Sciatic nerve (tissue), 2 donors: Measurements from ENCODE around the gene SCFD2. TPM values are rescaled to one million over a fixed set of nuclear protein-coding genes. Genes with fewer than 3 reads are reported as not detected.
"Not testable (repeated sequence)": the region's sequence is repeated elsewhere in the genome, so short reads cannot be mapped to it uniquely, and the experiment has no call there.

ENCODE experiments used
- ATAC-seq: fragments of 200-7000 bp; cut with Tn5 transposase; one replicate; pipeline ENCODE4 v1.9.1; 2020; ENCODE audit warnings: mild to moderate bottlenecking, moderate library complexity
- DNase-seq: peaks from one replicate; pipeline ENCODE4 v3.0.0-alpha.2; 2020; ENCODE audit warnings: low spot score
- intact Hi-C: fragments of 100-400 bp; cut with DNase I; formaldehyde crosslinking; loops from one replicate; pipeline ENCODE4 v1.14.2; 2022
- total RNA-seq: library from RNA; stranded (reverse); fragmentation: NEBNext Ultra II Directional; extraction: Animal tissue kit (Norgen Biotek cat#: 25700); gene quantifications from one replicate; pipeline ENCODE4 v1.2.1, GENCODE V29; 2021
- donor health status: DM: no; HTN: no; CAD: no.
- donor health status: DM: no; HTN: no; CAD: no.

SCFD2 gene
- total RNA-seq, 1 donor from 2014 or later = 16.3 TPM

GRCh38 chr4:53162969-53163368, 202.9 kb downstream of the SCFD2 start:
- intact Hi-C loops = no loop called here
- no peak for ATAC-seq

GRCh38 chr4:53161787-53162433, 204.0 kb downstream of the SCFD2 start:
- intact Hi-C loops = no loop called here
- no peak for DNase-seq
- no peak for ATAC-seq

More at GRCh38 chr4:53162969-53163368, 202.9 kb downstream of the SCFD2 start:
- no peak for DNase-seq

- DNase-seq (no peak), ATAC-seq (no peak)
- intact Hi-C loops = no loop called here
Measured at GRCh38 chr4:53161051-53161786, 204.6 kb downstream of the SCFD2 start.

GRCh38 chr4:53156896-53157295, 209.0 kb downstream of the SCFD2 start:
- ATAC-seq (no peak), DNase-seq (no peak)
- intact Hi-C loops = no loop called here

- intact Hi-C loops = no loop called here
- DNase-seq = no peak
- ATAC-seq = no peak
Measured at GRCh38 chr4:53152467-53152866, 213.4 kb downstream of the SCFD2 start.

GRCh38 chr4:53151489-53151788, 214.4 kb downstream of the SCFD2 start:
- DNase-seq (no peak), ATAC-seq (no peak)
- intact Hi-C loops = no loop called here

GRCh38 chr4:53150631-53151488, 215.0 kb downstream of the SCFD2 start:
- DNase-seq = no peak
- no peak for ATAC-seq
- intact Hi-C loops = no loop called here

GRCh38 chr4:53147711-53148110, 218.2 kb downstream of the SCFD2 start:
- DNase-seq (no peak), ATAC-seq (peak; percentile 61)
- intact Hi-C loops = no loop called here

GRCh38 chr4:53147197-53147596, 218.7 kb downstream of the SCFD2 start:
- DNase-seq (no peak), ATAC-seq (no peak)
- intact Hi-C loops = no loop called here

GRCh38 chr4:53141308-53141707, 224.6 kb downstream of the SCFD2 start:
- ATAC-seq (no peak), DNase-seq (no peak)
- intact Hi-C loops = no loop called here

GRCh38 chr4:53139256-53139655, 226.6 kb downstream of the SCFD2 start:
- intact Hi-C loops, DNase-seq, ATAC-seq: not testable (repeated sequence)

GRCh38 chr4:53137468-53137867, 228.4 kb downstream of the SCFD2 start:
- DNase-seq (no peak), ATAC-seq (no peak)
- intact Hi-C loops = no loop called here

GRCh38 chr4:53136954-53137353, 228.9 kb downstream of the SCFD2 start:
- ATAC-seq (no peak), DNase-seq (no peak)
- intact Hi-C loops = no loop called here

- DNase-seq (no peak), ATAC-seq (peak; percentile 63)
- intact Hi-C loops = no loop called here
Measured at GRCh38 chr4:53132132-53132891, 233.5 kb downstream of the SCFD2 start.

GRCh38 chr4:53131562-53131925, 234.3 kb downstream of the SCFD2 start:
- DNase-seq (no peak), ATAC-seq (peak; percentile 50)
- intact Hi-C loops = no loop called here

GRCh38 chr4:53130896-53131561, 234.8 kb downstream of the SCFD2 start:
- intact Hi-C loops = no loop called here
- DNase-seq (no peak), ATAC-seq (no peak)

GRCh38 chr4:53128706-53129357, 237.0 kb downstream of the SCFD2 start:
- intact Hi-C loops = no loop called here
- peak; percentile 64 for DNase-seq
- ATAC-seq = no peak

- ATAC-seq = no peak
- intact Hi-C loops = no loop called here
- no peak for DNase-seq
Measured at GRCh38 chr4:53128231-53128630, 237.6 kb downstream of the SCFD2 start.
